ENCODE results near the gene YTHDC1. TPM values are rescaled to one million over a fixed set of nuclear protein-coding genes. Genes with fewer than 3 reads are reported as not detected.

Gene YTHDC1
- total and polyA plus RNA-seq, 2 of the 8 experiments (the other 6 are each of a cell fraction or from before 2014, with no cell fraction given), result 25.7 to 89.5 TPM

- no peak overlapping the region for H3K4me2 ChIP-seq (ENCODE audit: insufficient read depth in 1 of 2, low read depth in 2 of 2, low read length in 2 of 2)
- H3K36me3 ChIP-seq (ENCODE audit: control insufficient read depth in 2 of 4, insufficient read depth in 4 of 4, low read length in 3 of 4), result no peaks in the 10 kb centered on the region
- POLR2A ChIA-PET (ENCODE audit: partially characterized antibody), result interaction anchor here (1.4 to 2.7 kb wide), 4 partner anchors 8 to 21 kb away, joined by 3 to 8 read pairs (median 4); no protein-coding TSS in a partner anchor
- no peak for FAIRE-seq
- no peak overlapping the region for H4K91ac ChIP-seq (replicated peaks; ENCODE audit: insufficient read length, low read length)
- no peaks in the 10 kb centered on the region for H3K79me2 ChIP-seq (ENCODE audit: control insufficient read depth in 1 of 2, insufficient read depth in 2 of 2, low read length in 2 of 2)
- H3K56ac ChIP-seq (replicated peaks; ENCODE audit: insufficient read length, low read depth, low read length), result no peak overlapping the region
- no peak overlapping the region for H3K27ac ChIP-seq (ENCODE audit: low read depth, low read length)
- H2BK12ac ChIP-seq (ENCODE audit: low read depth, low read length), result no peak overlapping the region
- no peaks in the 10 kb centered on the region for H4K20me1 ChIP-seq (replicated peaks in 1 of 2; ENCODE audit: control insufficient read depth in 1 of 2, insufficient read depth in 2 of 2, low read length in 2 of 2)
- peak overlapping the region; percentile 38; the same call in 1 of the 2 replicates for H3K18ac ChIP-seq (ENCODE audit: extremely low read depth, low read length)
- H3K23me2 ChIP-seq (ENCODE audit: low read depth, low read length), result no peaks in the 10 kb centered on the region
- H3K9me3 ChIP-seq (ENCODE audit: insufficient read depth in 2 of 2, low read depth in 1 of 2, low read length in 1 of 2), result no peaks in the 10 kb centered on the region
- H3K23ac ChIP-seq (ENCODE audit: insufficient read length), result no peak overlapping the region
- TF ChIP-seq GABPA (IDR thresholded peaks at IDR 0.05; ENCODE audit: borderline replicate concordance, insufficient read depth, low read length), result no peak
- no peak for TF ChIP-seq SRF (IDR thresholded peaks at IDR 0.05; ENCODE audit: low read depth, low read length)
- TF ChIP-seq CBX8 (IDR thresholded peaks at IDR 0.05; ENCODE audit: borderline replicate concordance, low read depth, low read length), result no peak
- no peak for TF ChIP-seq SP1 (IDR thresholded peaks at IDR 0.05; ENCODE audit: low read depth, low read length)
- H2AK5ac ChIP-seq (ENCODE audit: low read depth, low read length), result no peak overlapping the region
- H3K79me1 ChIP-seq (ENCODE audit: low read depth, low read length), result no peaks in the 10 kb centered on the region
- no peak overlapping the region for H4K5ac ChIP-seq (ENCODE audit: insufficient read length, low read depth, low read length)
- H2AFZ ChIP-seq (ENCODE audit: low read length), result no peak overlapping the region
- no peak overlapping the region for H3K14ac ChIP-seq (ENCODE audit: insufficient read length)
- DNase-seq (ENCODE audit: low read depth in 1 of 2, low spot score in 2 of 2), result no peak
- no peak overlapping the region for H3K4me3 ChIP-seq (ENCODE audit: extremely low read depth in 1 of 4, insufficient read depth in 2 of 4, low read depth in 3 of 4, low read length in 4 of 4)
- H2BK20ac ChIP-seq (ENCODE audit: low read length), result peak overlapping the region; percentile 94; the same call in 1 of the 2 replicates
- H2BK15ac ChIP-seq (ENCODE audit: low read length), result no peak overlapping the region
- no peaks in the 10 kb centered on the region for H3K27me3 ChIP-seq (replicated peaks in 1 of 4; ENCODE audit: control insufficient read depth in 3 of 4, extremely low read depth in 1 of 4, insufficient read depth in 3 of 4, low read length in 3 of 4)
- WGBS, 2 experiments (ENCODE audit: extremely low coverage in 1 of 2, insufficient coverage in 1 of 2, insufficient read length in 1 of 2, insufficient replicate concordance in 2 of 2, low coverage in 1 of 2, low lambda C conversion rate in 2 of 2, missing lambda C conversion rate in 1 of 2), result 89% methylated on average over 3 of the region's 4 CpGs; no CpG with 5 or more reads in 1 of the 2 experiments
- no peak overlapping the region for H3K9ac ChIP-seq (replicated peaks in 1 of 4; ENCODE audit: extremely low read depth in 1 of 4, low read depth in 3 of 4, low read length in 3 of 4)
- H2BK120ac ChIP-seq (replicated peaks; ENCODE audit: low read depth, low read length), result no peak overlapping the region
- CTCF ChIA-PET (ENCODE audit: partially characterized antibody), result interaction anchor here (0.7 to 1.0 kb wide), 2 partner anchors 23 to 127 kb away, joined by 3 to 4 read pairs; no protein-coding TSS in a partner anchor
- H4K8ac ChIP-seq (ENCODE audit: extremely low read depth, insufficient read depth, low read length), result no peak overlapping the region
- no peak overlapping the region for H3K4ac ChIP-seq (replicated peaks; ENCODE audit: insufficient read length, low read depth, low read length)
- H3K4me1 ChIP-seq (replicated peaks in 1 of 4; ENCODE audit: control insufficient read depth in 3 of 4, insufficient read depth in 4 of 4, low read length in 3 of 4), result peaks cover under 1 to 4% (median 3%) of the 10 kb centered on the region in 4 experiments; a peak in 4 of 7 replicates
- peak overlapping the region; percentile 73; the same call in 1 of the 2 replicates for H2BK5ac ChIP-seq (ENCODE audit: low read depth, low read length)
Observed at GRCh38 chr4:68399306-68399705, 49.4 kb upstream of the YTHDC1 start.

All from H1 (cell line).